Uterus (tissue), 4 donors: ENCODE measurements around the gene VEPH1. TPM values are rescaled to one million over a fixed set of nuclear protein-coding genes. Genes with fewer than 3 reads are reported as not detected.

Source experiments
- DNase-seq, 2 donors: peaks; one replicate each; pipeline ENCODE4 v3.0.0-alpha.2; 2019 to 2020
- H3K27ac ChIP-seq, 2 donors: fragments of 200-600 bp; sonication (generic); 1 replicate in 1 of 2; 2 replicates in 1 of 2; pipeline ENCODE4 v1.5.1; 2016 to 2018
- H3K27me3 ChIP-seq, 2 donors: fragments of 200-600 bp; sonication (generic); one replicate each; pipeline ENCODE4 v1.5.1; 2018 to 2019; ENCODE audit warnings: control low read depth in 1 of 2
- H3K36me3 ChIP-seq, 2 donors: fragments of 200-600 bp; sonication (generic); one replicate each; pipeline ENCODE4 v1.5.1; 2019; ENCODE audit warnings: control low read depth in 1 of 2
- H3K4me1 ChIP-seq, 2 donors: fragments of 200-600 bp; sonication (generic); one replicate each; pipeline ENCODE4 v1.5.1; 2018 to 2019; ENCODE audit warnings: control low read depth in 1 of 2
- H3K4me3 ChIP-seq, 2 donors: fragments of 200-600 bp; sonication (generic); 1 replicate in 1 of 2; 2 replicates in 1 of 2; pipeline ENCODE4 v1.5.1; 2018 to 2019; ENCODE audit warnings: mild to moderate bottlenecking in 1 of 2
- H3K9me3 ChIP-seq, 2 donors: fragments of 200-600 bp; sonication (generic); one replicate each; pipeline ENCODE4 v1.5.1; 2019; ENCODE audit warnings: control low read depth in 1 of 2
- POLR2A ChIP-seq, 2 donors: fragments of 450-650 bp; IDR thresholded peaks; one replicate each; pipeline ENCODE4 v1.6.1; 2016; ENCODE audit warnings: antibody characterized with exemption in 2 of 2, mild to moderate bottlenecking in 1 of 2, moderate library complexity in 1 of 2
- intact Hi-C: fragments of 100-400 bp; cut with DNase I; formaldehyde crosslinking; loops from one replicate; pipeline ENCODE4 v1.15.1; 2023; ENCODE audit warnings: low total_unique reads
- total RNA-seq, 4 donors: library from RNA; depleted of rRNA in 3 of 4; stranded (reverse); fragments of >200 nt in 3 of 4; gene quantifications; one replicate each; pipeline versions ENCODE4 v1.1.0 to v1.2.4, GENCODE V29; 2014 to 2023
- TF ChIP-seq, protein P1 (sequence below), 4 experiments: fragments of 200-600 bp in 2 of 4; fragments of 450-650 bp in 2 of 4; sonication (generic) in 2 of 4; IDR thresholded peaks; one replicate each; pipeline ENCODE4 v1.5.1; 2016 to 2019; ENCODE audit warnings: antibody characterized with exemption in 4 of 4, mild to moderate bottlenecking in 2 of 4, moderate library complexity in 1 of 4
- donor health status: DM: yes; HTN: yes; CAD: no.

Gene VEPH1
- total RNA-seq, 4 donors from 2014 or later = 12.2 TPM; not detected in 3

DNA sequence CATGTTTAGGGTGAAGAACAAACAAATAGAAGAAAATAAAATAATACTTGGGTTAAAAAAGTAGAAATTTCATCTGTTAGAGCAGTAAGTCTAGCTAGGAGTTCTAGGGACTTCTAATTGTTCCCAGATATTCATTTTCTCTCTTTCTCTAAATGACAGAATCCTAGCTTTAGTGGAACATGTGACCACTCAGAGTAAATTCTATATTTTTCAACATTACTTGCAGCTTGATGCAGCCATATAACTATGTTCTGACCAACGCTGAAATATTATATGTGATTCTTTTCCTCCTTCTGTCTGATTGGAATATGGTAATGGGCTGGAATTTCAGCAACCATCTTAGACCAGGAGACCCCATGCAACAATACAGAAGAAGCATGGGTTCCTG is 58.4 kb downstream of the VEPH1 start:
- intact Hi-C loops = no loop called here
- H3K4me1 ChIP-seq = no peaks in the 10 kb centered on the region
- H3K27ac ChIP-seq = no peak overlapping the region
- no peaks in the 10 kb centered on the region for H3K36me3 ChIP-seq
- no peaks in the 10 kb centered on the region for H3K9me3 ChIP-seq
- DNase-seq = no peak
- H3K27me3 ChIP-seq = no peaks in the 10 kb centered on the region
- no peak overlapping the region for H3K4me3 ChIP-seq
- TF ChIP-seq, protein P1, sequence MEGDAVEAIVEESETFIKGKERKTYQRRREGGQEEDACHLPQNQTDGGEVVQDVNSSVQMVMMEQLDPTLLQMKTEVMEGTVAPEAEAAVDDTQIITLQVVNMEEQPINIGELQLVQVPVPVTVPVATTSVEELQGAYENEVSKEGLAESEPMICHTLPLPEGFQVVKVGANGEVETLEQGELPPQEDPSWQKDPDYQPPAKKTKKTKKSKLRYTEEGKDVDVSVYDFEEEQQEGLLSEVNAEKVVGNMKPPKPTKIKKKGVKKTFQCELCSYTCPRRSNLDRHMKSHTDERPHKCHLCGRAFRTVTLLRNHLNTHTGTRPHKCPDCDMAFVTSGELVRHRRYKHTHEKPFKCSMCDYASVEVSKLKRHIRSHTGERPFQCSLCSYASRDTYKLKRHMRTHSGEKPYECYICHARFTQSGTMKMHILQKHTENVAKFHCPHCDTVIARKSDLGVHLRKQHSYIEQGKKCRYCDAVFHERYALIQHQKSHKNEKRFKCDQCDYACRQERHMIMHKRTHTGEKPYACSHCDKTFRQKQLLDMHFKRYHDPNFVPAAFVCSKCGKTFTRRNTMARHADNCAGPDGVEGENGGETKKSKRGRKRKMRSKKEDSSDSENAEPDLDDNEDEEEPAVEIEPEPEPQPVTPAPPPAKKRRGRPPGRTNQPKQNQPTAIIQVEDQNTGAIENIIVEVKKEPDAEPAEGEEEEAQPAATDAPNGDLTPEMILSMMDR (IDR thresholded peaks at IDR 0.05) = no peak
- no peak for TF ChIP-seq POLR2A (IDR thresholded peaks at IDR 0.05)

DNA sequence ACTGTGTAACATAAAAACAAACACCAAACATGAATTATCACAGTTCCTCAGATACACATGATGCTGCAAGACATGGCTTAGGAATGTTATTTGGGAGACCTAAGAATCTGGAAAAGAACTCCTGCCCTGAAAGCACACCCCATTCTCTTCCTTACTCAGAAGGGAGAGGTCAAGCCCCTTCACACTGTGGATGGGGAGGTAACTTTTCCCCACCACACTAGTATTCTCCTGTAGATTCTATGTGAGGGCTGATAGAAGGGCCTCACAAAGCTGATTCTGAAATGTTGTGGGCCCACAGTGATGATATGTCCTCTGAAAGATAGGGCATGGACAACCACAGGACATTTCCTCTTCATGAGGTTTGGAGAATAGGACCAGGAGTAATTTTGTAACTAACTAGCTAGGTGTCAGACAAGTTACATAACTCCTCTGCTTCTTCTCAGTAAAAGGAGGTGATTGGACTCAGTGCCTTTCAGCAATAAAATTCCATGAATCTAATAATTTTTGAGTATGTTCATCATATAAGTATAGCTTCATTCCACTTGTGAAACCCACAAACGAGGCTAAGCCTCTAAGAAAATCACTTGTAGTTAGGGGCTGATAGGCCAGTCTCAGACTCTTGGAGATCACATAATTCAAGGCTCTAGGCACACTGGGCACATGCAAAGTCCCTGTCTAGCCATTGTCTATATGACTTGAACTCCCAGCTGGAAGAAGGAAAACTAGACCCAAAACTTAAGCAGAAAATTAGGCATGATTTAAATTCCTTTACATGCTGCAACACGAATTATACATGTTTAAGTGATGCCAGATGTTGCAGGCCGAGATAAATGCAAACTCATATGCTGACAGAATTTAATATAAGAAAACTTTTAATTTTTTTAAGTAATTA is 59.1 kb downstream of the VEPH1 start:
- Histone ChIP-seq H3K4me3 (no peak overlapping the region), H3K36me3 (no peaks in the 10 kb centered on the region), H3K9me3 (no peaks in the 10 kb centered on the region), H3K27ac (no peak overlapping the region), H3K4me1 (no peaks in the 10 kb centered on the region), H3K27me3 (no peaks in the 10 kb centered on the region)
- TF ChIP-seq, protein P1 (IDR thresholded peaks at IDR 0.05) = no peak
- TF ChIP-seq POLR2A (IDR thresholded peaks at IDR 0.05) = no peak
- DNase-seq = no peak
- intact Hi-C loops = no loop called here

DNA sequence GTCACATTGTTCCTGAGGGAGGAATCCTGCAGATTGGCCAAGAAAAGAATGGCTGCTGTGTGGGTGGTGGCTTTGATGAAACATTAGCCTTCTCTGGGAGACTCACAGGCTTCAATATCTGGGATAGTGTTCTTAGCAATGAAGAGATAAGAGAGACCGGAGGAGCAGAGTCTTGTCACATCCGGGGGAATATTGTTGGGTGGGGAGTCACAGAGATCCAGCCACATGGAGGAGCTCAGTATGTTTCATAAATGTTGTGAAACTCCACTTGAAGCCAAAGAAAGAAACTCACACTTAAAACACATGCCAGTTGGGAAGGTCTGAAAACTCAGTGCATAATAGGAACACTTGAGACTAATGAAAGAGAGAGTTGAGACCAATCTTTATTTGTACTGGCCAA is 60.5 kb downstream of the VEPH1 start:
- no peaks in the 10 kb centered on the region for H3K36me3 ChIP-seq
- H3K27me3 ChIP-seq = no peaks in the 10 kb centered on the region
- DNase-seq = no peak
- no peak overlapping the region for H3K4me3 ChIP-seq
- intact Hi-C loops = no loop called here
- H3K9me3 ChIP-seq = no peaks in the 10 kb centered on the region
- H3K4me1 ChIP-seq = no peaks in the 10 kb centered on the region
- H3K27ac ChIP-seq = no peak overlapping the region
- no peak for TF ChIP-seq POLR2A (IDR thresholded peaks at IDR 0.05)
- TF ChIP-seq, protein P1 (IDR thresholded peaks at IDR 0.05) = no peak

- no peak overlapping the region for H3K4me3 ChIP-seq
- H3K4me1 ChIP-seq = no peaks in the 10 kb centered on the region
- no peak for DNase-seq
- TF ChIP-seq, protein P1 (IDR thresholded peaks at IDR 0.05) = no peak
- no peak for TF ChIP-seq POLR2A (IDR thresholded peaks at IDR 0.05)
- no peak overlapping the region for H3K27ac ChIP-seq
- H3K9me3 ChIP-seq = no peaks in the 10 kb centered on the region
- intact Hi-C loops = no loop called here
- H3K36me3 ChIP-seq = no peaks in the 10 kb centered on the region
- no peaks in the 10 kb centered on the region for H3K27me3 ChIP-seq
These were observed 62.1 kb downstream of the VEPH1 start for GRCh38 chr3:157441102-157441624.

GRCh38 chr3:157438194-157438730 is 65.0 kb downstream of the VEPH1 start:
- Histone ChIP-seq H3K27ac (no peak overlapping the region), H3K9me3 (no peaks in the 10 kb centered on the region), H3K36me3 (no peaks in the 10 kb centered on the region), H3K4me3 (peak overlapping the region; percentile 18 to 46), H3K27me3 (no peaks in the 10 kb centered on the region), H3K4me1 (no peaks in the 10 kb centered on the region)
- intact Hi-C loops = no loop called here
- no peak for DNase-seq
- no peak for TF ChIP-seq POLR2A (IDR thresholded peaks at IDR 0.05)
